Heart left ventricle (tissue), 16 donors: ENCODE measurements around the gene PSMB10. TPM values are rescaled to one million over a fixed set of nuclear protein-coding genes. Genes with fewer than 3 reads are reported as not detected.

Source experiments
- ATAC-seq, 4 donors: fragments of 200-7000 bp; cut with Tn5 transposase; one replicate each; pipeline ENCODE4 v1.9.1; 2020 to 2022; ENCODE audit warnings: moderate library complexity in 4 of 4, mild to moderate bottlenecking in 3 of 4, moderate number of reproducible peaks in 1 of 4
- DNase-seq, 5 donors: peaks; one replicate each; pipeline ENCODE4 v3.0.0-alpha.2; 2020
- H3K27ac ChIP-seq, 12 donors: fragments of 200-600 bp; sonication (generic) in 4 of 12; one replicate each; pipeline versions ENCODE4 v1.5.0 to v1.8.0; 2016 to 2022; ENCODE audit warnings: mild to moderate bottlenecking in 2 of 12
- H3K27me3 ChIP-seq, 9 donors: fragments of 200-600 bp; sonication (generic) in 2 of 9; one replicate each; pipeline versions ENCODE4 v1.5.1 to v1.8.0; 2016 to 2022; ENCODE audit warnings: mild to moderate bottlenecking in 3 of 9
- H3K36me3 ChIP-seq, 9 donors: fragments of 200-600 bp; sonication (generic) in 2 of 9; one replicate each; pipeline versions ENCODE4 v1.5.0 to v1.8.0; 2018 to 2022; ENCODE audit warnings: mild to moderate bottlenecking in 2 of 9
- H3K4me1 ChIP-seq, 12 donors: fragments of 200-600 bp; sonication (generic) in 4 of 12; one replicate each; pipeline versions ENCODE4 v1.5.0 to v1.8.0; 2016 to 2022; ENCODE audit warnings: mild to moderate bottlenecking in 3 of 12
- H3K4me3 ChIP-seq, 12 donors: fragments of 200-600 bp; sonication (generic) in 4 of 12; one replicate each; pipeline versions ENCODE4 v1.5.0 to v1.8.0; 2017 to 2022; ENCODE audit warnings: mild to moderate bottlenecking in 9 of 12, moderate library complexity in 4 of 12
- H3K9me3 ChIP-seq, 12 donors: fragments of 200-600 bp; sonication (generic) in 4 of 12; one replicate each; pipeline versions ENCODE4 v1.5.0 to v1.8.0; 2016 to 2022; ENCODE audit warnings: mild to moderate bottlenecking in 1 of 12
- CTCF ChIP-seq, 12 donors: fragments of 200-600 bp; sonication (generic) in 4 of 12; IDR thresholded peaks; one replicate each; pipeline versions ENCODE4 v1.5.0 to v1.8.0; 2018 to 2022; ENCODE audit warnings: antibody characterized with exemption in 12 of 12, mild to moderate bottlenecking in 5 of 12
- POLR2A ChIP-seq, 2 donors: fragments of 450-650 bp; IDR thresholded peaks; one replicate each; pipeline ENCODE4 v1.6.1; 2017; ENCODE audit warnings: antibody characterized with exemption in 2 of 2, mild to moderate bottlenecking in 2 of 2, moderate library complexity in 2 of 2
- whole genome bisulfite sequencing, 4 donors: extraction: QIAGEN DNeasy Blood & Tissue Kit in 2 of 4; methylation state at CpG; one replicate each; pipeline versions ENCODE4 v1.1.5 to v1.1.7; 2013 to 2018; 5-methylcytosine and 5-hydroxymethylcytosine counted together
- intact Hi-C, 10 donors: fragments of 100-400 bp; cut with DNase I; formaldehyde crosslinking; loops; one replicate each; pipeline versions ENCODE4 v1.11.1 to v1.14.2; 2022
- polyA plus RNA-seq, 2 donors: library from polyadenylated mRNA; stranded (reverse); fragments of 200-250 nt; gene quantifications; one replicate each; pipeline ENCODE4 v1.2.3, GENCODE V29; 2013
- total RNA-seq, 9 donors: library from RNA; depleted of rRNA in 2 of 9; stranded (reverse); fragments of >200 nt in 2 of 9; fragmentation: NEBNext Ultra II Directional in 3 of 9; extraction: Animal tissue kit (Norgen Biotek cat#: 25700) in 3 of 9; gene quantifications; one replicate each; pipeline versions ENCODE4 v1.1.0 to v1.2.4, GENCODE V29; 2016 to 2023
- donor health status: ischemic (EF 13 %, LVEDD 7.1; RV severe dilation, severe dysfunction).
- donor health status: healthy with polysubstance abuse.
- donor health status: DM: no; HTN: yes; CAD: no.
- donor health status: DM: no; HTN: no; CAD: no.
- donor health status: ischemic (EF 25% LVEDD 6.9; RV normal size, moderate dysfunction).
- donor health status: ischemic (EF 25% LVEDD 5.7; RV mildly dilated, moderate dysfunction).
- donor health status: healthy.
- donor health status: DM: yes; HTN: yes; CAD: no.
- donor health status: ischemic (EF 35%, LVEDD 5.7; RV mildly dilated, moderate dysfunction).
- donor health status: nonischemic (EF 11% LVEDD 7.7; RV severe dilation, severe dysfunction).
- donor health status: DM: yes; HTN: yes; CAD: no.
- donor health status: PGD.
- donor health status: ischemic (EF 29% LVEDD 5.4; RV normal size, mild dysfunction).
- donor health status: nonischemic (EF 23%, LVEDD 6.1; RV moderate dilation, normal function).

PSMB10 gene
- total and polyA plus RNA-seq, 11 donors = 39.4 to 182 (median 60.5) TPM

GRCh38 chr16:67928561-67929364, 7.9 kb downstream of the PSMB10 start:
- TF ChIP-seq CTCF (IDR thresholded peaks at IDR 0.05) (peak; percentile 72 to 87 (median 83)), POLR2A (IDR thresholded peaks at IDR 0.05) (no peak)
- Histone ChIP-seq H3K4me3 (no peak overlapping the region), H3K27me3 (no peaks in the 10 kb centered on the region), H3K4me1 (peaks cover 0 to 34% (median 15%) of the 10 kb centered on the region in 12 donors), H3K27ac (no peak overlapping the region), H3K36me3 (peaks cover 0 to 57% (median 35%) of the 10 kb centered on the region in 9 donors), H3K9me3 (no peaks in the 10 kb centered on the region)
- 36 to 52% (median 48%) methylated on average over 8 to 16 of the region's 16 CpGs for WGBS, 4 donors
- ATAC-seq (peak; percentile 37 to 69 (median 62)), DNase-seq (peak; percentile 63 to 86 (median 73))
- intact Hi-C loops = loop anchor here (1.0 to 10.0 kb wide), 11 partner anchors 46 to 256 kb away; partner anchors contain the start of gene NRN1L (in 4 of the 10)

GRCh38 chr16:67928147-67928546, 8.5 kb downstream of the PSMB10 start:
- intact Hi-C loops = loop anchor here (1.0 to 10.0 kb wide), 11 partner anchors 45 to 256 kb away; partner anchors contain the start of gene NRN1L (in 4 of the 10)
- TF ChIP-seq CTCF (IDR thresholded peaks at IDR 0.05) (no peak), POLR2A (IDR thresholded peaks at IDR 0.05) (no peak)
- Histone ChIP-seq H3K27me3 (no peaks in the 10 kb centered on the region), H3K4me1 (peaks cover 0 to 40% (median 18%) of the 10 kb centered on the region in 12 donors), H3K36me3 (peaks cover 0 to 58% (median 35%) of the 10 kb centered on the region in 9 donors), H3K9me3 (no peaks in the 10 kb centered on the region), H3K4me3 (no peak overlapping the region), H3K27ac (no peak overlapping the region)
- no peak for ATAC-seq
- 74 to 83% (median 81%) methylated on average over 7 of the region's 7 CpGs for WGBS, 4 donors
- peak in 1 of 5 donors; percentile 20 for DNase-seq

- Histone ChIP-seq H3K4me1 (peaks cover 3 to 48% (median 22%) of the 10 kb centered on the region in 12 donors), H3K9me3 (no peaks in the 10 kb centered on the region), H3K36me3 (peaks cover 0 to 52% (median 36%) of the 10 kb centered on the region in 9 donors), H3K4me3 (no peak overlapping the region), H3K27me3 (no peaks in the 10 kb centered on the region), H3K27ac (peak overlapping the region in 1 of 12 donors; percentile 50)
- ATAC-seq = no peak
- TF ChIP-seq CTCF (IDR thresholded peaks at IDR 0.05) = no peak
- no peak for TF ChIP-seq POLR2A (IDR thresholded peaks at IDR 0.05)
- intact Hi-C loops = loop anchor here (2.0 to 10.0 kb wide), 7 partner anchors 45 to 255 kb away; partner anchors contain the start of gene NRN1L (in 4 of the 10)
- 88 to 95% (median 93%) methylated on average over 14 to 22 of the region's 22 CpGs for WGBS, 4 donors
- DNase-seq = peak in 1 of 5 donors; percentile 23
These were observed 9.3 kb downstream of the PSMB10 start for GRCh38 chr16:67927131-67927941.
